SK-N-SH (cell line): ENCODE measurements around the gene DNAJC24. TPM values are rescaled to one million over a fixed set of nuclear protein-coding genes. Genes with fewer than 3 reads are reported as not detected.

Source experiments
- CTCF ChIA-PET: fragments of 300-600, 350-600 bp; formaldehyde crosslinking; extraction: SDS; loops from one replicate; lab custom pipeline; 2021; lab: Yijun Ruan, JAX
- POLR2A ChIA-PET: fragments of 350-600 bp; sonication (Branson Sonifier 250); formaldehyde crosslinking; extraction: SDS; loops from one replicate; lab custom pipeline; 2020; ENCODE audit warnings: antibody characterized with exemption, inconsistent platforms; lab: Yijun Ruan, JAX
- DNase-seq: peaks from one replicate; pipeline ENCODE4 v3.0.0; 2012
- H2AFZ ChIP-seq: fragments of 200-600 bp; sonication (generic); 2 replicates; pipeline ENCODE4 v1.8.1; 2016; ENCODE audit warnings: antibody characterized with exemption, mild to moderate bottlenecking, low read depth
- H3F3A ChIP-seq: fragments of 200-600 bp; sonication (generic); replicated peaks from 2 replicates; pipeline ENCODE3; 2016; ENCODE audit warnings: antibody characterized with exemption, mild to moderate bottlenecking; ENCODE audit not compliant: insufficient read depth
- H3K27ac ChIP-seq, 2 experiments: fragments of 200-500 bp in 1 of 2; fragments of 200-600 bp in 1 of 2; sonication (Bioruptor generic) in 1 of 2; sonication (generic), shearing (Covaris generic) in 1 of 2; 2 replicates each; pipeline versions ENCODE4 v1.5.1 to v1.6.1; 2014 to 2016; ENCODE audit warnings: low read depth in 2 of 2, inconsistent platforms in 1 of 2, low read length in 1 of 2, mild to moderate bottlenecking in 1 of 2, mixed read lengths in 1 of 2
- H3K27me3 ChIP-seq: fragments of 200-600 bp; sonication (generic), shearing (Covaris generic); 2 replicates; pipeline ENCODE4 v1.6.1; 2016; ENCODE audit warnings: mixed run types; ENCODE audit not compliant: insufficient read depth
- H3K36me3 ChIP-seq, 2 experiments: fragments of 200-500 bp in 1 of 2; fragments of 200-600 bp in 1 of 2; sonication (Bioruptor generic) in 1 of 2; sonication (generic) in 1 of 2; replicated peaks in 1 of 2; 2 replicates each; pipeline versions ENCODE3 to v1.5.1; 2014 to 2016; ENCODE audit warnings: low read length in 1 of 2, mild to moderate bottlenecking in 1 of 2; ENCODE audit not compliant: insufficient read depth in 2 of 2, control insufficient read depth in 1 of 2
- H3K4me1 ChIP-seq, 2 experiments: fragments of 200-500 bp in 1 of 2; fragments of 200-600 bp in 1 of 2; sonication (Bioruptor generic) in 1 of 2; sonication (generic), shearing (Covaris generic) in 1 of 2; 2 replicates each; pipeline versions ENCODE4 v1.5.1 to v1.6.1; 2014 to 2016; ENCODE audit warnings: low read depth in 1 of 2, low read length in 1 of 2, mixed run types in 1 of 2; ENCODE audit not compliant: insufficient read depth in 2 of 2, control insufficient read depth in 1 of 2
- H3K4me2 ChIP-seq: fragments of 200-600 bp; sonication (generic), shearing (Covaris generic); 2 replicates; pipeline ENCODE4 v1.6.1; 2017; ENCODE audit warnings: mixed run types
- H3K4me3 ChIP-seq, 2 experiments: fragments of 200-500 bp in 1 of 2; fragments of 200-600 bp in 1 of 2; sonication (Bioruptor generic) in 1 of 2; sonication (generic), shearing (Covaris generic) in 1 of 2; 2 replicates each; pipeline versions ENCODE4 v1.5.1 to v1.8.1; 2014 to 2016; ENCODE audit warnings: low read depth in 2 of 2, inconsistent platforms in 1 of 2, low read length in 1 of 2, mild to moderate bottlenecking in 1 of 2, mixed read lengths in 1 of 2, moderate library complexity in 1 of 2
- H3K79me2 ChIP-seq: fragments of 200-600 bp; sonication (generic); 2 replicates; pipeline ENCODE4 v1.8.1; 2017; ENCODE audit warnings: mild to moderate bottlenecking; ENCODE audit not compliant: insufficient read depth
- H3K9ac ChIP-seq: fragments of 200-600 bp; sonication (generic); 2 replicates; pipeline ENCODE4 v1.6.1; 2017; ENCODE audit warnings: mixed run types
- H3K9me2 ChIP-seq: fragments of 200-600 bp; sonication (generic); 2 replicates; pipeline ENCODE4 v1.6.1; 2017; ENCODE audit warnings: mixed run types
- H3K9me3 ChIP-seq: fragments of 200-600 bp; sonication (generic); 2 replicates; pipeline ENCODE4 v1.6.1; 2017; ENCODE audit warnings: mixed run types, mild to moderate bottlenecking, moderate library complexity
- H4K20me1 ChIP-seq: fragments of 200-600 bp; sonication (generic); 2 replicates; pipeline ENCODE4 v1.6.1; 2017; ENCODE audit warnings: mild to moderate bottlenecking, mixed run types; ENCODE audit not compliant: insufficient read depth
- CHD2 ChIP-seq: fragments of 150-350 bp; IDR thresholded peaks from 2 replicates; pipeline ENCODE4 v1.6.1; 2018; ENCODE audit warnings: low read length; ENCODE audit not compliant: partially characterized antibody
- EZH2phosphoT487 ChIP-seq: fragments of 200-600 bp; sonication (generic); IDR thresholded peaks from 2 replicates; pipeline ENCODE4 v1.6.1; 2017; ENCODE audit warnings: low read depth, mixed run types, mild to moderate bottlenecking, antibody characterized with exemption, moderate library complexity, borderline replicate concordance
- NRF1 ChIP-seq: IDR thresholded peaks from 2 replicates; pipeline ENCODE4 v1.6.1; 2012; ENCODE audit warnings: low read depth, mild to moderate bottlenecking, low read length
- RFX5 ChIP-seq: IDR thresholded peaks from 2 replicates; pipeline ENCODE4 v1.6.1; 2012; ENCODE audit warnings: mild to moderate bottlenecking, improper control_type of control experiment, low read length
- WGBS: methylation state at CpG from one replicate; pipeline ENCODE4 v1.1.6; 2017; ENCODE audit warnings: low lambda C conversion rate; 5-methylcytosine and 5-hydroxymethylcytosine counted together
- polyA plus RNA-seq, 3 experiments: library from polyadenylated mRNA; depleted of rRNA; stranded (reverse); fragments of >200 nt; gene quantifications; 2 replicates each; pipeline ENCODE4 v1.2.3, GENCODE V29; 2012
- TF ChIP-seq, protein P1 (sequence below): IDR thresholded peaks from 2 replicates; pipeline ENCODE4 v1.4.0; 2012; ENCODE audit warnings: low read depth
- TF ChIP-seq, protein P2 (sequence below): fragments of 200-600 bp; sonication (generic); IDR thresholded peaks from 2 replicates; pipeline ENCODE4 v1.6.1; 2017; ENCODE audit warnings: antibody characterized with exemption, mild to moderate bottlenecking, moderate library complexity
- TF ChIP-seq, protein P3 (sequence below): IDR thresholded peaks from 2 replicates; pipeline ENCODE4; 2012
- TF ChIP-seq, protein P4 (sequence below): IDR thresholded peaks from 2 replicates; pipeline ENCODE4 v1.4.0; 2012; ENCODE audit warnings: low read depth, borderline replicate concordance

Gene DNAJC24
- polyA plus RNA-seq, 1 of the 3 experiments (the other 2 are of a cell fraction) = 6.2 TPM

DNA sequence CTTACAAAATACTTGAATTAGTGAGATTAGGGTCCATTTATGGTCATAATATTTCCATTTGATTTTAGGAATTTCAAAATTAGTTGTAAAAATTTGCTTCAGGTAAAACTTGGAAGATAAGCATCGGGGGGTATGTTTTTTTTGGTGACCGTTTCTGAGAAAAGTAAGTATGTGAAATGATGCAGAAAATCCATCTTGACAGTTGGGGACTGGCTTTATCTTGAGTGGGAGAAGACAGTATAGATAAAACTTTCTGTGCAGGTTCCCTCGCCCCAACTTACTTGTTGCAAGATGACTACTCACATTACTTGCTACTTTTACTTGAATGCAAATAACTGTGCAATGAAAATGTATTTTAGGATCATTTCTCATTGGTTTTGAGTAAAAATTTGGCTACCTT is 49.5 kb downstream of the DNAJC24 start:
- WGBS = 87% methylated on average over 3 of the region's 3 CpGs
- Histone ChIP-seq H3F3A (no peaks in the 10 kb centered on the region), H3K79me2 (no peaks in the 10 kb centered on the region), H3K9ac (no peak overlapping the region), H3K9me2 (no peaks in the 10 kb centered on the region), H3K4me3 (no peak overlapping the region), H4K20me1 (no peaks in the 10 kb centered on the region), H3K36me3 (no peaks in the 10 kb centered on the region), H3K4me2 (no peak overlapping the region), H3K4me1 (no peaks in the 10 kb centered on the region; a peak in 1 of 4 replicates), H3K27ac (no peak overlapping the region), H2AFZ (no peak overlapping the region), H3K27me3 (no peaks in the 10 kb centered on the region), H3K9me3 (no peaks in the 10 kb centered on the region)
- ChIA-PET CTCF (interaction anchor here (0.7 kb wide), 1 partner anchor 11 kb away, joined by 3 read pairs; no protein-coding TSS in a partner anchor), POLR2A (no interaction called here)
- DNase-seq = no peak
- no peak for TF ChIP-seq RFX5

DNA sequence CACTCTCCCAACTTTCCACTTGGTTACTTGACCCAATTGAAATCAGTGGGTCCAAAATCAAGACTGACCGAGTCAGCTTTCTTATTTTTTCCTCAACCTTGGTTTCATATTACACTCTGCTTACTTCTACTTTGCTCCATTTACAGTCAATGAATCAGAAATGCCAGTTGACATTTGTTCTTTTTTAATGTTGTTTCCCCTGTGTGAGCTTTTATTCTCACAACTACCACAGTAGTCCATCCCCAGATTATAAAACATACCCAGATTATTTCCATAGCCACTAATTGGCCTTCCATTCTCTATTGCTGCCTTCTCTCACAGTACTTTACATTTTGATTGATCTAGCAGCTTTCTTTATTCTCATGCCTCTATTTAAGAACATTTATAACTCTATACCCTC is 50.0 kb downstream of the DNAJC24 start:
- Histone ChIP-seq H3K4me1 (no peaks in the 10 kb centered on the region; a peak in 1 of 4 replicates), H3K9ac (no peak overlapping the region), H4K20me1 (no peaks in the 10 kb centered on the region), H3K9me2 (no peaks in the 10 kb centered on the region), H3F3A (no peaks in the 10 kb centered on the region), H3K4me2 (no peak overlapping the region), H3K79me2 (no peaks in the 10 kb centered on the region), H3K4me3 (no peak overlapping the region), H3K27ac (no peak overlapping the region), H3K36me3 (no peaks in the 10 kb centered on the region), H3K9me3 (no peaks in the 10 kb centered on the region)
- POLR2A ChIA-PET = no interaction called here
- WGBS = 74% methylated on average over 1 of the region's 1 CpG
- no peak for DNase-seq
- TF ChIP-seq, protein P1, sequence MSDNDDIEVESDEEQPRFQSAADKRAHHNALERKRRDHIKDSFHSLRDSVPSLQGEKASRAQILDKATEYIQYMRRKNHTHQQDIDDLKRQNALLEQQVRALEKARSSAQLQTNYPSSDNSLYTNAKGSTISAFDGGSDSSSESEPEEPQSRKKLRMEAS = no peak
- TF ChIP-seq EZH2phosphoT487 (no peak), NRF1 (no peak), CHD2 (no peak)
- TF ChIP-seq, protein P2, sequence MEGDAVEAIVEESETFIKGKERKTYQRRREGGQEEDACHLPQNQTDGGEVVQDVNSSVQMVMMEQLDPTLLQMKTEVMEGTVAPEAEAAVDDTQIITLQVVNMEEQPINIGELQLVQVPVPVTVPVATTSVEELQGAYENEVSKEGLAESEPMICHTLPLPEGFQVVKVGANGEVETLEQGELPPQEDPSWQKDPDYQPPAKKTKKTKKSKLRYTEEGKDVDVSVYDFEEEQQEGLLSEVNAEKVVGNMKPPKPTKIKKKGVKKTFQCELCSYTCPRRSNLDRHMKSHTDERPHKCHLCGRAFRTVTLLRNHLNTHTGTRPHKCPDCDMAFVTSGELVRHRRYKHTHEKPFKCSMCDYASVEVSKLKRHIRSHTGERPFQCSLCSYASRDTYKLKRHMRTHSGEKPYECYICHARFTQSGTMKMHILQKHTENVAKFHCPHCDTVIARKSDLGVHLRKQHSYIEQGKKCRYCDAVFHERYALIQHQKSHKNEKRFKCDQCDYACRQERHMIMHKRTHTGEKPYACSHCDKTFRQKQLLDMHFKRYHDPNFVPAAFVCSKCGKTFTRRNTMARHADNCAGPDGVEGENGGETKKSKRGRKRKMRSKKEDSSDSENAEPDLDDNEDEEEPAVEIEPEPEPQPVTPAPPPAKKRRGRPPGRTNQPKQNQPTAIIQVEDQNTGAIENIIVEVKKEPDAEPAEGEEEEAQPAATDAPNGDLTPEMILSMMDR = no peak
- TF ChIP-seq, protein P3, sequence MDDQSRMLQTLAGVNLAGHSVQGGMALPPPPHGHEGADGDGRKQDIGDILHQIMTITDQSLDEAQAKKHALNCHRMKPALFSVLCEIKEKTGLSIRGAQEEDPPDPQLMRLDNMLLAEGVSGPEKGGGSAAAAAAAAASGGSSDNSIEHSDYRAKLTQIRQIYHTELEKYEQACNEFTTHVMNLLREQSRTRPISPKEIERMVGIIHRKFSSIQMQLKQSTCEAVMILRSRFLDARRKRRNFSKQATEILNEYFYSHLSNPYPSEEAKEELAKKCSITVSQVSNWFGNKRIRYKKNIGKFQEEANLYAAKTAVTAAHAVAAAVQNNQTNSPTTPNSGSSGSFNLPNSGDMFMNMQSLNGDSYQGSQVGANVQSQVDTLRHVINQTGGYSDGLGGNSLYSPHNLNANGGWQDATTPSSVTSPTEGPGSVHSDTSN = no peak
- TF ChIP-seq, protein P4, sequence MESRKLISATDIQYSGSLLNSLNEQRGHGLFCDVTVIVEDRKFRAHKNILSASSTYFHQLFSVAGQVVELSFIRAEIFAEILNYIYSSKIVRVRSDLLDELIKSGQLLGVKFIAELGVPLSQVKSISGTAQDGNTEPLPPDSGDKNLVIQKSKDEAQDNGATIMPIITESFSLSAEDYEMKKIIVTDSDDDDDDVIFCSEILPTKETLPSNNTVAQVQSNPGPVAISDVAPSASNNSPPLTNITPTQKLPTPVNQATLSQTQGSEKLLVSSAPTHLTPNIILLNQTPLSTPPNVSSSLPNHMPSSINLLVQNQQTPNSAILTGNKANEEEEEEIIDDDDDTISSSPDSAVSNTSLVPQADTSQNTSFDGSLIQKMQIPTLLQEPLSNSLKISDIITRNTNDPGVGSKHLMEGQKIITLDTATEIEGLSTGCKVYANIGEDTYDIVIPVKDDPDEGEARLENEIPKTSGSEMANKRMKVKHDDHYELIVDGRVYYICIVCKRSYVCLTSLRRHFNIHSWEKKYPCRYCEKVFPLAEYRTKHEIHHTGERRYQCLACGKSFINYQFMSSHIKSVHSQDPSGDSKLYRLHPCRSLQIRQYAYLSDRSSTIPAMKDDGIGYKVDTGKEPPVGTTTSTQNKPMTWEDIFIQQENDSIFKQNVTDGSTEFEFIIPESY = no peak
- TF ChIP-seq, all 33 proteins: peak for 0
- CTCF ChIA-PET = interaction anchor here (0.7 kb wide), 1 partner anchor 10 kb away, joined by 3 read pairs; no protein-coding TSS in a partner anchor
- Histone ChIP-seq H2AFZ (no peak overlapping the region), H3K27me3 (no peaks in the 10 kb centered on the region)
